HEK293T (cell line): ENCODE measurements around the gene JMJD1C.

Experiments used
- HDGF ChIP-seq: fragments of 450-650 bp; IDR thresholded peaks from 2 replicates; pipeline ENCODE4 v1.6.1; 2017; ENCODE audit warnings: antibody characterized with exemption, borderline replicate concordance
- NFRKB ChIP-seq: fragments of 450-650 bp; IDR thresholded peaks from 2 replicates; pipeline ENCODE4 v1.6.1; 2016; ENCODE audit warnings: mild to moderate bottlenecking, moderate library complexity

DNA sequence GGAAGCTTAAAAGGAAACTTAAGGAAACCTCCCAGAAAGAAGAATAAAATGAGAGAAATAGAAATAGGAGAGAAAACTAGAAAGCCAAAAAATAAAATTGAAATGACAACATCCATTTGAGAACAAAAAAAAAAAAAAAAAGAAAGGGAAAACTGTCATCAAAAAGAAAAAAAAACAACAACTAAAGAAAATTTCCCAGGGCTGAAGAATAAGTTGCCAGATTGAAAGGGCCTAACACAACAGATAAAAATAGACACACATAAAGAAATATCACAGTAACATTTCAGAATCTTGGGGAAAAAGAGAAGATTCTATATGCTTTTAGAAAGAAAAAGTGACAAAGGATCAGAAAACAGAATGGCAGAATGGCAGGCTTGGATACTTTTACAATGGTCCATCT is 157.1 kb downstream of the JMJD1C start:
- TF ChIP-seq NFRKB (no peak), HDGF (no peak)
